CD4-positive, alpha-beta T cell treated with Interferon alpha-2 for 1 hour (primary cell): ENCODE data around the gene ATP23.

Source experiments
- DNase-seq, 2 donors: peaks; one replicate each; pipeline ENCODE4 v3.0.0-alpha.2; 2020 to 2022

The ATP23 gene

GRCh38 chr12:57909056-57909455, 32.3 kb upstream of the ATP23 start:
- DNase-seq: no peak

- DNase-seq: no peak
These were observed 31.8 kb upstream of the ATP23 start for GRCh38 chr12:57909611-57910010.

- no peak for DNase-seq
These were observed 23.2 kb upstream of the ATP23 start for GRCh38 chr12:57918147-57918546.

- DNase-seq: no peak
These were observed 14.3 kb upstream of the ATP23 start for GRCh38 chr12:57927086-57927485.

- DNase-seq: no peak
These were observed 12.1 kb upstream of the ATP23 start for GRCh38 chr12:57929092-57929830.

- no peak for DNase-seq
These were observed 6.5 kb upstream of the ATP23 start for GRCh38 chr12:57934819-57935218.

- no peak for DNase-seq
These were observed 6.0 kb upstream of the ATP23 start for GRCh38 chr12:57935331-57935730.

- DNase-seq: peak; percentile 94 to 95
These were observed 5.4 kb upstream of the ATP23 start for GRCh38 chr12:57935839-57936512.

- no peak for DNase-seq
These were observed 4.9 kb upstream of the ATP23 start for GRCh38 chr12:57936513-57936883.

GRCh38 chr12:57939291-57939690, 2.1 kb upstream of the ATP23 start:
- peak in 1 of 2 donors; percentile 7 for DNase-seq

- DNase-seq: peak in 1 of 2 donors; percentile 8
These were observed 1.1 kb upstream of the ATP23 start for GRCh38 chr12:57940052-57940914.

- DNase-seq: no peak
These were observed 527 bp upstream of the ATP23 start for GRCh38 chr12:57940915-57941164.

- DNase-seq: no peak
These were observed 2.2 kb downstream of the ATP23 start for GRCh38 chr12:57943438-57944080.

- DNase-seq: no peak
These were observed 3.1 kb downstream of the ATP23 start for GRCh38 chr12:57944313-57945023.

- no peak for DNase-seq
These were observed 11.4 kb downstream of the ATP23 start for GRCh38 chr12:57952766-57953165.

GRCh38 chr12:57954768-57955167, 13.4 kb downstream of the ATP23 start:
- no peak for DNase-seq

GRCh38 chr12:57958061-57958657, 16.8 kb downstream of the ATP23 start:
- no peak for DNase-seq

- DNase-seq: no peak
These were observed 23.1 kb downstream of the ATP23 start for GRCh38 chr12:57964421-57964820.

GRCh38 chr12:57965766-57966165, 24.4 kb downstream of the ATP23 start:
- DNase-seq: no peak

- DNase-seq: no peak
These were observed 25.2 kb downstream of the ATP23 start for GRCh38 chr12:57966536-57966935.

- DNase-seq: peak in 1 of 2 donors; percentile 19
These were observed 41.9 kb downstream of the ATP23 start for GRCh38 chr12:57983146-57983857.
